GM13977 (cell line): ENCODE results near the gene NTS.

Experiments used
- DNase-seq: peaks from one replicate; pipeline ENCODE4 v3.0.0; 2012; ENCODE audit warnings: low spot score
- CTCF ChIP-seq: IDR thresholded peaks from 2 replicates; pipeline ENCODE4 v1.5.1; 2012; ENCODE audit warnings: mild to moderate bottlenecking, control low read depth; ENCODE audit not compliant: insufficient read depth; ENCODE audit errors: extremely low read depth, missing control alignments
- in situ Hi-C: fragments of 300-500 bp; cut with MboI; formaldehyde crosslinking; loops from one replicate; pipeline ENCODE4 v1.12.0; 2022; ENCODE audit warnings: low sequenced_read_pairs, low pct_unique_long_range_greater_than_20kb, mixed read lengths, inconsistent platforms; ENCODE audit not compliant: unreplicated experiment

The NTS gene

GRCh38 chr12:85894653-85895052 is 20.6 kb downstream of the NTS start:
- in situ Hi-C loops: no loop called here
- no peak for TF ChIP-seq CTCF
- no peak for DNase-seq

- peak; percentile 20 for DNase-seq
Measured at GRCh38 chr12:85920324-85920947, 46.3 kb downstream of the NTS start.

DNA sequence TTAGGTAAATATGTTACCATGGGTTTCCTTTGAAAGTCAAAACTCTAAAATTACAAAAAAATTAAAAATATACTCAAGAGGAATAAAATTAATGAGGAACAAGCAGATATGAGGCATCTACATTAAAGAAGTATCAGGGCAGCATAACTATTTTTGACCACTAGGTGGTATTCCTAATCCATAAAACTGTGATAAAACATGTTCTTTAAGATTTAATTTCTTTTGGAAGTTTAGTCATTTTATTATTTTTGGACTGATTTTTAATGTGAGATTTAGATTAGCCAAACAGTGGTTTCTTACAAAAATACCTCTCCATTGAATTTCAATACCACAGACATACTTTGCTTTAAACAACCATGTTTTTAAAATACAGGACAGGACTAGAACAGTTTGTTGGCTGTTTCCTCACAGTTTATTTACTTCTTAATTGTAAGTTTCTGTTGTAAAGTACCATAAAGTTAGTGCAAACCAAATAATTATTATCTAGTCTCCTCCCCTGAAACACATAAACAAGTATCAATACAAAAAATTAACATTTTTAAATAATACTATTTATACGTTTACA is 49.8 kb downstream of the NTS start:
- TF ChIP-seq CTCF: peak; percentile 40
- in situ Hi-C loops: no loop called here
- DNase-seq: peak; percentile 6

More at GRCh38 chr12:85920324-85920947, 46.3 kb downstream of the NTS start:
- TF ChIP-seq CTCF: peak; percentile 56
- in situ Hi-C loops: no loop called here

DNA sequence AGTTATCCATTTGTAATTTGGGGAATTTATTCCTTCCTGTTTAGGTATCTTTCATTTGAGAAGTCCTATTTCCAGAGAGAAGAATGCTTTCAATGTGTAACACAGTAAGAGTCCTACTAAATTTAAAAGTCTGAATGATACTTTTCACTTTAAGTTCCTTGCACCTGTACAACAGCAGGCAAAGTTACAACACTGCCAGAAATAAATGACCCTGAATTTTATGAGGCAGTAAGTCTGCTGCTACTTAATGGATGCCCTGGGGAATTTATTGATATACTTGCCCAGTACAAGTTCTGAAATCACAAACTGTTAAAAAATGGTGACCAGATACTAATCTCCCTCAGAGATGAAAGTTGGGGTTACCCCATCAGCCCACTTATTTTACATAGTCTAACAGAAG is 53.1 kb downstream of the NTS start:
- no peak for TF ChIP-seq CTCF
- in situ Hi-C loops: no loop called here
- DNase-seq: no peak
